PC-3 (cell line): ENCODE data around the gene FUT8.

Source experiments
- CTCF ChIP-seq: fragments of 300-600 bp; sonication (generic); conservative IDR thresholded peaks from 2 replicates; pipeline ENCODE4 v1.5.1; 2017; ENCODE audit warnings: antibody characterized with exemption, low read depth, mild to moderate bottlenecking, low read length
- EZH2 ChIP-seq: fragments of 300-600 bp; sonication (generic); IDR thresholded peaks from one replicate; pipeline ENCODE4 v1.6.1; 2017; ENCODE audit warnings: antibody characterized with exemption, mild to moderate bottlenecking, low read length; ENCODE audit not compliant: unreplicated experiment

DNA sequence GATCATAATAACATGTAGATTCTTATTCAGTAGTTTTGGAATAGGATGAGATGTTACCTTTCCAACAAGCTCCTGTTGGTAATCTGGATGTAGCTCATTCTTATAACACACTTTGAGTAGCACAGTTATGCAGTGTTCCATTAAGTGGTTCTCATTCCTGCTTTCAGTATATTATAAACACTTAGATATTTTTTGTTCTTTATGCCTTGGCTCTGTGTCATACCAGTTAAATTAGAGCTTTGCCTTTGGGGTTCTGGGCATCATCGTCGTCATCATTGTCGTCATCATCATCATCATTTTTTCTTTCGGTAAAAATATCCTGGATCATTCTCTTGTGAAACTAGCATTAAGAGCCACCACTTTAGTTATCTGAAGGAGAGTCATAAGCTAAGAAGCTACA is 87.5 kb downstream of the FUT8 start:
- no peak for TF ChIP-seq EZH2
- no peak for TF ChIP-seq CTCF
